Measurements from ENCODE around the gene TPPP2. TPM values are rescaled to one million over a fixed set of nuclear protein-coding genes. Genes with fewer than 3 reads are reported as not detected.
"Not testable (repeated sequence)": the region's sequence is repeated elsewhere in the genome, so short reads cannot be mapped to it uniquely, and the experiment has no call there.

TPPP2 gene
- total RNA-seq, 1 experiment from 2014 or later: not detected

- no peak overlapping the region for H3K4me3 ChIP-seq (ENCODE audit: low read depth in 2 of 2, low read length in 2 of 2)
- ATAC-seq: peak; percentile 34; the same call in 1 of the 2 replicates
- ChIA-PET CTCF (interaction anchor here (0.6 to 2.8 kb wide), 4 partner anchors 25 to 532 kb away, joined by 3 to 33 read pairs (median 4); no protein-coding TSS in a partner anchor), POLR2A (no interaction called here)
- in situ Hi-C loops (cut with HindIII; ENCODE audit: low pct_unique_long_range_greater_than_20kb, low sequenced_read_pairs): no loop called here
- no TSS peak for BruUV-seq (replicated peaks)
- intact Hi-C loops (cut with micrococcal nuclease; ENCODE audit: unreplicated experiment): loop anchor here (2.0 kb wide), 1 partner anchor 26 kb away; no protein-coding TSS in a partner anchor
- no peak for DNase-seq (ENCODE audit: low read depth, low spot score)
- H3K9me3 ChIP-seq (ENCODE audit: control insufficient read depth, insufficient read depth, low read depth, low read length): no peaks in the 10 kb centered on the region
- no peak overlapping the region for H3K27ac ChIP-seq (ENCODE audit: low read length)
- H3K27me3 ChIP-seq (ENCODE audit: control insufficient read depth, insufficient read depth, low read length): peaks cover under 1% of the 10 kb centered on the region
- H3K36me3 ChIP-seq (ENCODE audit: control insufficient read depth, insufficient read depth, low read length): no peaks in the 10 kb centered on the region
- no peaks in the 10 kb centered on the region for H3K4me1 ChIP-seq (ENCODE audit: control insufficient read depth, insufficient read depth, low read length)
- TF ChIP-seq, protein P1, sequence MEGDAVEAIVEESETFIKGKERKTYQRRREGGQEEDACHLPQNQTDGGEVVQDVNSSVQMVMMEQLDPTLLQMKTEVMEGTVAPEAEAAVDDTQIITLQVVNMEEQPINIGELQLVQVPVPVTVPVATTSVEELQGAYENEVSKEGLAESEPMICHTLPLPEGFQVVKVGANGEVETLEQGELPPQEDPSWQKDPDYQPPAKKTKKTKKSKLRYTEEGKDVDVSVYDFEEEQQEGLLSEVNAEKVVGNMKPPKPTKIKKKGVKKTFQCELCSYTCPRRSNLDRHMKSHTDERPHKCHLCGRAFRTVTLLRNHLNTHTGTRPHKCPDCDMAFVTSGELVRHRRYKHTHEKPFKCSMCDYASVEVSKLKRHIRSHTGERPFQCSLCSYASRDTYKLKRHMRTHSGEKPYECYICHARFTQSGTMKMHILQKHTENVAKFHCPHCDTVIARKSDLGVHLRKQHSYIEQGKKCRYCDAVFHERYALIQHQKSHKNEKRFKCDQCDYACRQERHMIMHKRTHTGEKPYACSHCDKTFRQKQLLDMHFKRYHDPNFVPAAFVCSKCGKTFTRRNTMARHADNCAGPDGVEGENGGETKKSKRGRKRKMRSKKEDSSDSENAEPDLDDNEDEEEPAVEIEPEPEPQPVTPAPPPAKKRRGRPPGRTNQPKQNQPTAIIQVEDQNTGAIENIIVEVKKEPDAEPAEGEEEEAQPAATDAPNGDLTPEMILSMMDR (IDR thresholded peaks at IDR 0.05): peak; percentile 41
- TF ChIP-seq POLR2AphosphoS5 (IDR thresholded peaks at IDR 0.05; ENCODE audit: low read depth, low read length): no peak
Observed at GRCh38 chr14:21040370-21040925, 10.4 kb downstream of the TPPP2 start.

DNA sequence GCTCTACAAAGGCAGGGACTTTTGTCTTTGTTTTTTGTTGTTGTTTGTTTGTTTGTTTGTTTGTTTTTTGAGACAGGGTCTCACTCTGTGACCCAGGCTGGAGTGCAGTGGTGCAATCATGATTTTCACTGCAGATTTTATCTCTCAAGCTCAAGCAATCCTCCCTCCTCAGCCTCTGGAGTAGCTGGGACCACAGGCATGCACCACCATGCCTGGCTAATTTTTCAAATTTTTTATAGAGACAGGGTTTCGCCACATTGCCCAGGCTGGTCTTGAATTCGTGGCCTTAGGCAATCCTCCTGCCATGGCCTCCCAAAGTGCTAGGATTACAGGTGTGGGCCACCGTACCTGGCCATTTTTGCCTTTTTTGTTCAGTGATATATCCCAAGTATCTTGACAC lies 10.9 kb downstream of the TPPP2 start:
- CTCF ChIA-PET: interaction anchor here (0.7 to 2.8 kb wide), 2 partner anchors 26 to 532 kb away, joined by 3 to 33 read pairs; no protein-coding TSS in a partner anchor
- H3K27me3 ChIP-seq (ENCODE audit: control insufficient read depth, insufficient read depth, low read length); in situ Hi-C loops (cut with HindIII; ENCODE audit: low pct_unique_long_range_greater_than_20kb, low sequenced_read_pairs); POLR2A ChIA-PET; H3K4me3 ChIP-seq (ENCODE audit: low read depth in 2 of 2, low read length in 2 of 2); H3K36me3 ChIP-seq (ENCODE audit: control insufficient read depth, insufficient read depth, low read length); H3K27ac ChIP-seq (ENCODE audit: low read length); BruUV-seq (replicated peaks); ATAC-seq; H3K4me1 ChIP-seq (ENCODE audit: control insufficient read depth, insufficient read depth, low read length); DNase-seq (ENCODE audit: low read depth, low spot score); H3K9me3 ChIP-seq (ENCODE audit: control insufficient read depth, insufficient read depth, low read depth, low read length): not testable (repeated sequence)
- intact Hi-C loops (cut with micrococcal nuclease; ENCODE audit: unreplicated experiment): loop anchor here (2.0 kb wide), 1 partner anchor 26 kb away; no protein-coding TSS in a partner anchor

- DNase-seq (ENCODE audit: low read depth, low spot score): no peak
- no peak for ATAC-seq
- TF ChIP-seq TCF7L2 (IDR thresholded peaks at IDR 0.05; ENCODE audit: low read depth, low read length) (no peak), SIN3A (IDR thresholded peaks at IDR 0.05; ENCODE audit: borderline replicate concordance, insufficient read depth, low read depth, low read length) (no peak)
- ChIA-PET CTCF (no interaction called here), POLR2A (no interaction called here)
- H3K4me3 ChIP-seq (ENCODE audit: low read depth in 2 of 2, low read length in 2 of 2): no peak within 1 kb of the TSS
- no peaks in the 10 kb centered on the region for H3K9me3 ChIP-seq (ENCODE audit: control insufficient read depth, insufficient read depth, low read depth, low read length)
- H3K27ac ChIP-seq (ENCODE audit: low read length): no peak within 1 kb of the TSS
- H3K27me3 ChIP-seq (ENCODE audit: control insufficient read depth, insufficient read depth, low read length): peaks cover 2% of the 10 kb centered on the region
- BruUV-seq (replicated peaks): no TSS peak
- in situ Hi-C loops (cut with HindIII; ENCODE audit: low pct_unique_long_range_greater_than_20kb, low sequenced_read_pairs): no loop called here
- H3K4me1 ChIP-seq (ENCODE audit: control insufficient read depth, insufficient read depth, low read length): no peaks in the 10 kb centered on the region
- no peaks in the 10 kb centered on the region for H3K36me3 ChIP-seq (ENCODE audit: control insufficient read depth, insufficient read depth, low read length)
- intact Hi-C loops (cut with micrococcal nuclease; ENCODE audit: unreplicated experiment): loop anchor here (2.0 kb wide), 1 partner anchor 27 kb away; no protein-coding TSS in a partner anchor
Observed at GRCh38 chr14:21041676-21042433, 11.8 kb downstream of the TPPP2 start, which contains the start of gene RNASE7. TSS of gene RNASE7 (plus strand) at chr14:21042362. CDS start at chr14:21042993, 631 bp downstream.

- no peaks in the 10 kb centered on the region for H3K36me3 ChIP-seq (ENCODE audit: control insufficient read depth, insufficient read depth, low read length)
- in situ Hi-C loops (cut with HindIII; ENCODE audit: low pct_unique_long_range_greater_than_20kb, low sequenced_read_pairs) (no loop called here), intact Hi-C loops (cut with micrococcal nuclease; ENCODE audit: unreplicated experiment) (no loop called here)
- H3K4me3 ChIP-seq (ENCODE audit: low read depth in 2 of 2, low read length in 2 of 2): no peak overlapping the region
- ATAC-seq: no peak
- BruUV-seq (replicated peaks): no TSS peak
- DNase-seq (ENCODE audit: low read depth, low spot score): no peak
- H3K4me1 ChIP-seq (ENCODE audit: control insufficient read depth, insufficient read depth, low read length): no peaks in the 10 kb centered on the region
- no peaks in the 10 kb centered on the region for H3K9me3 ChIP-seq (ENCODE audit: control insufficient read depth, insufficient read depth, low read depth, low read length)
- POLR2A ChIA-PET: no interaction called here
- H3K27me3 ChIP-seq (ENCODE audit: control insufficient read depth, insufficient read depth, low read length): peaks cover 2% of the 10 kb centered on the region
- no peak for TF ChIP-seq TCF7L2 (IDR thresholded peaks at IDR 0.05; ENCODE audit: low read depth, low read length)
- H3K27ac ChIP-seq (ENCODE audit: low read length): no peak overlapping the region
- CTCF ChIA-PET: interaction anchor here (1.2 kb wide), 1 partner anchor 28 kb away, joined by 5 read pairs; no protein-coding TSS in a partner anchor
Observed at GRCh38 chr14:21042918-21043317, 12.9 kb downstream of the TPPP2 start.
